CD4-positive, alpha-beta T cell treated with Interleukin-6 for 4 hours (primary cell): ENCODE results near the gene FFAR4.

Source experiments
- DNase-seq: peaks from one replicate; pipeline ENCODE4 v3.0.0-alpha.2; 2020; ENCODE audit warnings: mixed read lengths

The FFAR4 gene

GRCh38 chr10:93601146-93601773 is 34.8 kb downstream of the FFAR4 start, which contains the start of gene RBP4:
Gene RBP4 (minus strand): TSS chr10:93601235. CDS start chr10:93601028, 207 bp downstream.
- no peak for DNase-seq

- no peak for DNase-seq
Observed at GRCh38 chr10:93601774-93602162, 35.3 kb downstream of the FFAR4 start.

GRCh38 chr10:93603023-93603422 is 36.6 kb downstream of the FFAR4 start:
- DNase-seq, result no peak

- no peak for DNase-seq
Observed at GRCh38 chr10:93604146-93604545, 37.7 kb downstream of the FFAR4 start.

GRCh38 chr10:93608421-93608820 is 42.0 kb downstream of the FFAR4 start:
- DNase-seq, result no peak

GRCh38 chr10:93612311-93612710 is 45.8 kb downstream of the FFAR4 start, which contains the start of gene PDE6C:
Gene PDE6C (plus strand): TSS chr10:93612537. CDS start chr10:93612726, 189 bp downstream.
- DNase-seq, result no peak

- no peak for DNase-seq
Observed at GRCh38 chr10:93613126-93613525, 46.7 kb downstream of the FFAR4 start.

GRCh38 chr10:93614101-93614825 is 47.8 kb downstream of the FFAR4 start:
- DNase-seq, result no peak

GRCh38 chr10:93615576-93616235 is 49.2 kb downstream of the FFAR4 start:
- no peak for DNase-seq

- DNase-seq, result no peak
Observed at GRCh38 chr10:93620925-93621324, 54.5 kb downstream of the FFAR4 start.

GRCh38 chr10:93622942-93623341 is 56.5 kb downstream of the FFAR4 start:
- DNase-seq, result no peak

GRCh38 chr10:93628858-93629257 is 62.4 kb downstream of the FFAR4 start:
- no peak for DNase-seq

- DNase-seq, result no peak
Observed at GRCh38 chr10:93629647-93630305, 63.3 kb downstream of the FFAR4 start.

- no peak for DNase-seq
Observed at GRCh38 chr10:93630625-93631557, 64.4 kb downstream of the FFAR4 start.
